WTC11 (cell line): ENCODE data around the gene KRT24. TPM values are rescaled to one million over a fixed set of nuclear protein-coding genes. Genes with fewer than 3 reads are reported as not detected.

Experiments used
- ATAC-seq: fragments of 200-7000 bp; cut with Tn5 transposase; 2 replicates; pipeline ENCODE4 v1.10.0; 2021; ENCODE audit warnings: mild to moderate bottlenecking, moderate library complexity
- CTCF ChIA-PET: fragments of 300-600 bp; sonication (Branson Sonifier 250); formaldehyde crosslinking; loops from one replicate; lab custom pipeline; 2021; ENCODE audit warnings: antibody characterized with exemption; lab: Charles Lee
- POLR2A ChIA-PET: fragments of 350-600 bp; sonication (Branson Sonifier 250); formaldehyde crosslinking; loops from one replicate; lab custom pipeline; 2021; ENCODE audit warnings: antibody characterized with exemption; lab: Charles Lee
- DNase-seq: peaks from one replicate; pipeline ENCODE4 v3.0.0; 2021; ENCODE audit warnings: low spot score
- H3K27ac Mint-ChIP-seq: 2 replicates; pipeline ENCODE4 v1.8.0; 2021; ENCODE audit warnings: mixed read lengths
- H3K27me3 Mint-ChIP-seq: 2 replicates; pipeline ENCODE4 v1.8.0; 2021; ENCODE audit warnings: low read depth, mild to moderate bottlenecking, moderate library complexity, mixed read lengths
- H3K36me3 Mint-ChIP-seq: 2 replicates; pipeline ENCODE4 v1.8.0; 2021; ENCODE audit warnings: mixed read lengths
- H3K4me1 Mint-ChIP-seq: 2 replicates; pipeline ENCODE4 v1.8.0; 2022; ENCODE audit warnings: mixed read lengths
- H3K4me3 Mint-ChIP-seq: 2 replicates; pipeline ENCODE4 v1.8.0; 2021; ENCODE audit warnings: mild to moderate bottlenecking, moderate library complexity, mixed read lengths
- H3K9me3 Mint-ChIP-seq: 2 replicates; pipeline ENCODE4 v1.8.0; 2021; ENCODE audit warnings: mixed read lengths
- CREM ChIP-seq: sonication (generic); formaldehyde crosslinking; IDR thresholded peaks from 2 replicates; pipeline ENCODE4 v1.8.1; 2022; ENCODE audit warnings: mild to moderate bottlenecking, missing genetic modification reagents, moderate library complexity
- HMGA2 ChIP-seq: fragments of 250-450 bp; sonication (Bioruptor Pico); IDR thresholded peaks from 2 replicates; pipeline ENCODE4 v1.4.0; 2021; ENCODE audit warnings: mild to moderate bottlenecking, moderate library complexity
- RELA ChIP-seq: sonication (generic); formaldehyde crosslinking; IDR thresholded peaks from 2 replicates; pipeline ENCODE4 v1.8.1; 2022; ENCODE audit warnings: missing genetic modification reagents, mild to moderate bottlenecking, borderline replicate concordance
- TP53 ChIP-seq: sonication (generic); formaldehyde crosslinking; IDR thresholded peaks from 2 replicates; pipeline ENCODE4 v1.8.1; 2023; ENCODE audit warnings: mild to moderate bottlenecking, missing genetic modification reagents
- ZNF671 ChIP-seq: fragments of 250-450 bp; sonication (Bioruptor Pico); IDR thresholded peaks from 2 replicates; pipeline ENCODE4 v1.8.0; 2021; ENCODE audit warnings: mild to moderate bottlenecking
- total RNA-seq: library from RNA; stranded (reverse); gene quantifications from 3 replicates; pipeline ENCODE4 v1.2.3, GENCODE V29; 2021
- TF ChIP-seq, protein P1 (sequence below): sonication (generic); formaldehyde crosslinking; conservative IDR thresholded peaks from 2 replicates; pipeline ENCODE4 v1.8.1; 2023; ENCODE audit warnings: mild to moderate bottlenecking, low read depth, missing genetic modification reagents, moderate library complexity
- TF ChIP-seq, protein P2 (sequence below): sonication (generic); formaldehyde crosslinking; IDR thresholded peaks from 2 replicates; pipeline ENCODE4 v1.8.0; 2022; ENCODE audit warnings: mild to moderate bottlenecking, missing genetic modification reagents
- TF ChIP-seq, protein P3 (sequence below): fragments of 200-600 bp; IDR thresholded peaks from 2 replicates; pipeline ENCODE4 v1.8.0; 2022; ENCODE audit warnings: antibody characterized with exemption
- TF ChIP-seq, protein P4 (sequence below): fragments of 250-450 bp; sonication (Bioruptor Pico); IDR thresholded peaks from 2 replicates; pipeline ENCODE4 v1.9.0; 2021; ENCODE audit warnings: mild to moderate bottlenecking, borderline replicate concordance
- TF ChIP-seq, protein P5 (sequence below): sonication (generic); formaldehyde crosslinking; IDR thresholded peaks from 2 replicates; pipeline ENCODE4 v1.8.1; 2023; ENCODE audit warnings: mild to moderate bottlenecking, missing genetic modification reagents, moderate library complexity
- TF ChIP-seq, protein P6 (sequence below): sonication (generic); formaldehyde crosslinking; IDR thresholded peaks from 2 replicates; pipeline ENCODE4 v1.8.1; 2022; ENCODE audit warnings: low read depth, missing genetic modification reagents, borderline replicate concordance
- TF ChIP-seq, protein P7 (sequence below): sonication (generic); formaldehyde crosslinking; IDR thresholded peaks from 2 replicates; pipeline ENCODE4 v1.8.0; 2023; ENCODE audit warnings: missing genetic modification reagents, mild to moderate bottlenecking, borderline replicate concordance
- TF ChIP-seq, protein P8 (sequence below): sonication (generic); formaldehyde crosslinking; IDR thresholded peaks from 2 replicates; pipeline ENCODE4 v1.8.0; 2022; ENCODE audit warnings: missing genetic modification reagents

Gene KRT24
- total RNA-seq, 1 experiment from 2014 or later, result not detected

DNA sequence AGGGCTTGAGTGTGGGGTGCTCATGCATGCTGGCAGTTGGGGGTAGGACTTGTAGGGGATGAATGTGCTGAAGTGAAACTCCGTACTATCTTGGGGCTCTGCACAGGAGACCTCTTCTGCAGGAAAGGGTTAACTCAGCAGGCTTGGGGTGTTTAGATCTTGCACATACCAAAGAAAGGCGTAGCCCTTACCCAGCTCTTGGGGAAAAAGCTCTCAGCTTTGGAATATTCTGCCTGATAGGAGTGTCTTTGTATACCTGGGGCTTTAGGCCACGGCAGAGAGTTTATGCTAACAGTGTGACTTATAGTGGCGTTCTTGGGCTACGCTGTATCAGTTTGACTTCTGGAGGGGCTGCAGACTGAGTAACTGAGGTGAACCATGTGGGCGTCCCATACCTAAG lies 30.5 kb upstream of the KRT24 start:
- Mint-ChIP-seq H3K27ac (no peak overlapping the region), H3K36me3 (0 out of 2 replicates have a peak, but pooled peaks cover 6% of the 10 kb centered on the region), H3K27me3 (peaks cover 14% of the 10 kb centered on the region), H3K4me3 (no peak overlapping the region), H3K4me1 (no peaks in the 10 kb centered on the region), H3K9me3 (peaks cover 16% of the 10 kb centered on the region)
- POLR2A ChIA-PET, result no interaction called here
- ATAC-seq (no peak), DNase-seq (no peak)
- TF ChIP-seq, protein P1, sequence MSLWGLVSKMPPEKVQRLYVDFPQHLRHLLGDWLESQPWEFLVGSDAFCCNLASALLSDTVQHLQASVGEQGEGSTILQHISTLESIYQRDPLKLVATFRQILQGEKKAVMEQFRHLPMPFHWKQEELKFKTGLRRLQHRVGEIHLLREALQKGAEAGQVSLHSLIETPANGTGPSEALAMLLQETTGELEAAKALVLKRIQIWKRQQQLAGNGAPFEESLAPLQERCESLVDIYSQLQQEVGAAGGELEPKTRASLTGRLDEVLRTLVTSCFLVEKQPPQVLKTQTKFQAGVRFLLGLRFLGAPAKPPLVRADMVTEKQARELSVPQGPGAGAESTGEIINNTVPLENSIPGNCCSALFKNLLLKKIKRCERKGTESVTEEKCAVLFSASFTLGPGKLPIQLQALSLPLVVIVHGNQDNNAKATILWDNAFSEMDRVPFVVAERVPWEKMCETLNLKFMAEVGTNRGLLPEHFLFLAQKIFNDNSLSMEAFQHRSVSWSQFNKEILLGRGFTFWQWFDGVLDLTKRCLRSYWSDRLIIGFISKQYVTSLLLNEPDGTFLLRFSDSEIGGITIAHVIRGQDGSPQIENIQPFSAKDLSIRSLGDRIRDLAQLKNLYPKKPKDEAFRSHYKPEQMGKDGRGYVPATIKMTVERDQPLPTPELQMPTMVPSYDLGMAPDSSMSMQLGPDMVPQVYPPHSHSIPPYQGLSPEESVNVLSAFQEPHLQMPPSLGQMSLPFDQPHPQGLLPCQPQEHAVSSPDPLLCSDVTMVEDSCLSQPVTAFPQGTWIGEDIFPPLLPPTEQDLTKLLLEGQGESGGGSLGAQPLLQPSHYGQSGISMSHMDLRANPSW (CRISPR knock-in tag), result no peak
- no peak for TF ChIP-seq CREM (CRISPR knock-in tag)
- TF ChIP-seq, protein P2, sequence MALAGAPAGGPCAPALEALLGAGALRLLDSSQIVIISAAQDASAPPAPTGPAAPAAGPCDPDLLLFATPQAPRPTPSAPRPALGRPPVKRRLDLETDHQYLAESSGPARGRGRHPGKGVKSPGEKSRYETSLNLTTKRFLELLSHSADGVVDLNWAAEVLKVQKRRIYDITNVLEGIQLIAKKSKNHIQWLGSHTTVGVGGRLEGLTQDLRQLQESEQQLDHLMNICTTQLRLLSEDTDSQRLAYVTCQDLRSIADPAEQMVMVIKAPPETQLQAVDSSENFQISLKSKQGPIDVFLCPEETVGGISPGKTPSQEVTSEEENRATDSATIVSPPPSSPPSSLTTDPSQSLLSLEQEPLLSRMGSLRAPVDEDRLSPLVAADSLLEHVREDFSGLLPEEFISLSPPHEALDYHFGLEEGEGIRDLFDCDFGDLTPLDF, result no peak
- TF ChIP-seq, protein P3, sequence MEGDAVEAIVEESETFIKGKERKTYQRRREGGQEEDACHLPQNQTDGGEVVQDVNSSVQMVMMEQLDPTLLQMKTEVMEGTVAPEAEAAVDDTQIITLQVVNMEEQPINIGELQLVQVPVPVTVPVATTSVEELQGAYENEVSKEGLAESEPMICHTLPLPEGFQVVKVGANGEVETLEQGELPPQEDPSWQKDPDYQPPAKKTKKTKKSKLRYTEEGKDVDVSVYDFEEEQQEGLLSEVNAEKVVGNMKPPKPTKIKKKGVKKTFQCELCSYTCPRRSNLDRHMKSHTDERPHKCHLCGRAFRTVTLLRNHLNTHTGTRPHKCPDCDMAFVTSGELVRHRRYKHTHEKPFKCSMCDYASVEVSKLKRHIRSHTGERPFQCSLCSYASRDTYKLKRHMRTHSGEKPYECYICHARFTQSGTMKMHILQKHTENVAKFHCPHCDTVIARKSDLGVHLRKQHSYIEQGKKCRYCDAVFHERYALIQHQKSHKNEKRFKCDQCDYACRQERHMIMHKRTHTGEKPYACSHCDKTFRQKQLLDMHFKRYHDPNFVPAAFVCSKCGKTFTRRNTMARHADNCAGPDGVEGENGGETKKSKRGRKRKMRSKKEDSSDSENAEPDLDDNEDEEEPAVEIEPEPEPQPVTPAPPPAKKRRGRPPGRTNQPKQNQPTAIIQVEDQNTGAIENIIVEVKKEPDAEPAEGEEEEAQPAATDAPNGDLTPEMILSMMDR, result no peak
- CTCF ChIA-PET, result interaction anchor here (1.1 kb wide), 1 partner anchor 70 kb away, joined by 4 read pairs; no protein-coding TSS in a partner anchor

DNA sequence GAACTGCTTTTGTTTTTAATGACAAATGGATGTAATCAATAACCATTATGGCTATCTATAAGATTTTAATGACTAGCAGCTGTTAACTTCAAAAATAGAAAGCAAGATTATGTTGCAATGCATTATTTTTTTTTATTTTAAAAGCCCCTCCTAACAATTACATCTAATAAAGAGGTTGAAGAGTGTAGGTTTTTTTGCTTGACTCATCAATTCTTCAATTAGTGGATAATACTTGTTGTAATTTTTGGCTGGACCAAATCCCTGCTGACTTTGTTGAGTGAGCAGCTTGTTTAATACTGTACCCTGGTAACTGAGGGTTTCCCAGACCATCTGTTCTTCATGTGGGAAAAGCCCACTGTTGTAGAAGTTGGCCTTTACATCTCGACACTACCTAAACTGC lies 27.4 kb upstream of the KRT24 start:
- DNase-seq (no peak), ATAC-seq (no peak)
- no peak overlapping the region for H3K4me3 Mint-ChIP-seq
- ChIA-PET POLR2A (no interaction called here), CTCF (interaction anchor here (1.4 kb wide), 1 partner anchor 115 kb away, joined by 4 read pairs; no protein-coding TSS in a partner anchor)
- H3K9me3 Mint-ChIP-seq, result peaks cover 16% of the 10 kb centered on the region
- H3K27ac Mint-ChIP-seq, result no peak overlapping the region
- no peaks in the 10 kb centered on the region for H3K4me1 Mint-ChIP-seq
- peaks cover 14% of the 10 kb centered on the region for H3K27me3 Mint-ChIP-seq
- H3K36me3 Mint-ChIP-seq, result 0 out of 2 replicates have a peak, but pooled peaks cover 6% of the 10 kb centered on the region
- TF ChIP-seq HMGA2 (CRISPR knock-in tag) (no peak), TP53 (no peak), RELA (CRISPR knock-in tag) (no peak), ZNF671 (CRISPR knock-in tag) (no peak)
- TF ChIP-seq, protein P4, sequence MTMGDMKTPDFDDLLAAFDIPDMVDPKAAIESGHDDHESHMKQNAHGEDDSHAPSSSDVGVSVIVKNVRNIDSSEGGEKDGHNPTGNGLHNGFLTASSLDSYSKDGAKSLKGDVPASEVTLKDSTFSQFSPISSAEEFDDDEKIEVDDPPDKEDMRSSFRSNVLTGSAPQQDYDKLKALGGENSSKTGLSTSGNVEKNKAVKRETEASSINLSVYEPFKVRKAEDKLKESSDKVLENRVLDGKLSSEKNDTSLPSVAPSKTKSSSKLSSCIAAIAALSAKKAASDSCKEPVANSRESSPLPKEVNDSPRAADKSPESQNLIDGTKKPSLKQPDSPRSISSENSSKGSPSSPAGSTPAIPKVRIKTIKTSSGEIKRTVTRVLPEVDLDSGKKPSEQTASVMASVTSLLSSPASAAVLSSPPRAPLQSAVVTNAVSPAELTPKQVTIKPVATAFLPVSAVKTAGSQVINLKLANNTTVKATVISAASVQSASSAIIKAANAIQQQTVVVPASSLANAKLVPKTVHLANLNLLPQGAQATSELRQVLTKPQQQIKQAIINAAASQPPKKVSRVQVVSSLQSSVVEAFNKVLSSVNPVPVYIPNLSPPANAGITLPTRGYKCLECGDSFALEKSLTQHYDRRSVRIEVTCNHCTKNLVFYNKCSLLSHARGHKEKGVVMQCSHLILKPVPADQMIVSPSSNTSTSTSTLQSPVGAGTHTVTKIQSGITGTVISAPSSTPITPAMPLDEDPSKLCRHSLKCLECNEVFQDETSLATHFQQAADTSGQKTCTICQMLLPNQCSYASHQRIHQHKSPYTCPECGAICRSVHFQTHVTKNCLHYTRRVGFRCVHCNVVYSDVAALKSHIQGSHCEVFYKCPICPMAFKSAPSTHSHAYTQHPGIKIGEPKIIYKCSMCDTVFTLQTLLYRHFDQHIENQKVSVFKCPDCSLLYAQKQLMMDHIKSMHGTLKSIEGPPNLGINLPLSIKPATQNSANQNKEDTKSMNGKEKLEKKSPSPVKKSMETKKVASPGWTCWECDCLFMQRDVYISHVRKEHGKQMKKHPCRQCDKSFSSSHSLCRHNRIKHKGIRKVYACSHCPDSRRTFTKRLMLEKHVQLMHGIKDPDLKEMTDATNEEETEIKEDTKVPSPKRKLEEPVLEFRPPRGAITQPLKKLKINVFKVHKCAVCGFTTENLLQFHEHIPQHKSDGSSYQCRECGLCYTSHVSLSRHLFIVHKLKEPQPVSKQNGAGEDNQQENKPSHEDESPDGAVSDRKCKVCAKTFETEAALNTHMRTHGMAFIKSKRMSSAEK (CRISPR knock-in tag), result no peak
- TF ChIP-seq, protein P5, sequence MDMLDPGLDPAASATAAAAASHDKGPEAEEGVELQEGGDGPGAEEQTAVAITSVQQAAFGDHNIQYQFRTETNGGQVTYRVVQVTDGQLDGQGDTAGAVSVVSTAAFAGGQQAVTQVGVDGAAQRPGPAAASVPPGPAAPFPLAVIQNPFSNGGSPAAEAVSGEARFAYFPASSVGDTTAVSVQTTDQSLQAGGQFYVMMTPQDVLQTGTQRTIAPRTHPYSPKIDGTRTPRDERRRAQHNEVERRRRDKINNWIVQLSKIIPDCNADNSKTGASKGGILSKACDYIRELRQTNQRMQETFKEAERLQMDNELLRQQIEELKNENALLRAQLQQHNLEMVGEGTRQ (CRISPR knock-in tag), result no peak
- TF ChIP-seq, protein P6, sequence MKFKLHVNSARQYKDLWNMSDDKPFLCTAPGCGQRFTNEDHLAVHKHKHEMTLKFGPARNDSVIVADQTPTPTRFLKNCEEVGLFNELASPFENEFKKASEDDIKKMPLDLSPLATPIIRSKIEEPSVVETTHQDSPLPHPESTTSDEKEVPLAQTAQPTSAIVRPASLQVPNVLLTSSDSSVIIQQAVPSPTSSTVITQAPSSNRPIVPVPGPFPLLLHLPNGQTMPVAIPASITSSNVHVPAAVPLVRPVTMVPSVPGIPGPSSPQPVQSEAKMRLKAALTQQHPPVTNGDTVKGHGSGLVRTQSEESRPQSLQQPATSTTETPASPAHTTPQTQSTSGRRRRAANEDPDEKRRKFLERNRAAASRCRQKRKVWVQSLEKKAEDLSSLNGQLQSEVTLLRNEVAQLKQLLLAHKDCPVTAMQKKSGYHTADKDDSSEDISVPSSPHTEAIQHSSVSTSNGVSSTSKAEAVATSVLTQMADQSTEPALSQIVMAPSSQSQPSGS (CRISPR knock-in tag), result no peak
- TF ChIP-seq, protein P7, sequence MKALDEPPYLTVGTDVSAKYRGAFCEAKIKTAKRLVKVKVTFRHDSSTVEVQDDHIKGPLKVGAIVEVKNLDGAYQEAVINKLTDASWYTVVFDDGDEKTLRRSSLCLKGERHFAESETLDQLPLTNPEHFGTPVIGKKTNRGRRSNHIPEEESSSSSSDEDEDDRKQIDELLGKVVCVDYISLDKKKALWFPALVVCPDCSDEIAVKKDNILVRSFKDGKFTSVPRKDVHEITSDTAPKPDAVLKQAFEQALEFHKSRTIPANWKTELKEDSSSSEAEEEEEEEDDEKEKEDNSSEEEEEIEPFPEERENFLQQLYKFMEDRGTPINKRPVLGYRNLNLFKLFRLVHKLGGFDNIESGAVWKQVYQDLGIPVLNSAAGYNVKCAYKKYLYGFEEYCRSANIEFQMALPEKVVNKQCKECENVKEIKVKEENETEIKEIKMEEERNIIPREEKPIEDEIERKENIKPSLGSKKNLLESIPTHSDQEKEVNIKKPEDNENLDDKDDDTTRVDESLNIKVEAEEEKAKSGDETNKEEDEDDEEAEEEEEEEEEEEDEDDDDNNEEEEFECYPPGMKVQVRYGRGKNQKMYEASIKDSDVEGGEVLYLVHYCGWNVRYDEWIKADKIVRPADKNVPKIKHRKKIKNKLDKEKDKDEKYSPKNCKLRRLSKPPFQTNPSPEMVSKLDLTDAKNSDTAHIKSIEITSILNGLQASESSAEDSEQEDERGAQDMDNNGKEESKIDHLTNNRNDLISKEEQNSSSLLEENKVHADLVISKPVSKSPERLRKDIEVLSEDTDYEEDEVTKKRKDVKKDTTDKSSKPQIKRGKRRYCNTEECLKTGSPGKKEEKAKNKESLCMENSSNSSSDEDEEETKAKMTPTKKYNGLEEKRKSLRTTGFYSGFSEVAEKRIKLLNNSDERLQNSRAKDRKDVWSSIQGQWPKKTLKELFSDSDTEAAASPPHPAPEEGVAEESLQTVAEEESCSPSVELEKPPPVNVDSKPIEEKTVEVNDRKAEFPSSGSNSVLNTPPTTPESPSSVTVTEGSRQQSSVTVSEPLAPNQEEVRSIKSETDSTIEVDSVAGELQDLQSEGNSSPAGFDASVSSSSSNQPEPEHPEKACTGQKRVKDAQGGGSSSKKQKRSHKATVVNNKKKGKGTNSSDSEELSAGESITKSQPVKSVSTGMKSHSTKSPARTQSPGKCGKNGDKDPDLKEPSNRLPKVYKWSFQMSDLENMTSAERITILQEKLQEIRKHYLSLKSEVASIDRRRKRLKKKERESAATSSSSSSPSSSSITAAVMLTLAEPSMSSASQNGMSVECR (CRISPR knock-in tag), result no peak
- TF ChIP-seq, protein P8, sequence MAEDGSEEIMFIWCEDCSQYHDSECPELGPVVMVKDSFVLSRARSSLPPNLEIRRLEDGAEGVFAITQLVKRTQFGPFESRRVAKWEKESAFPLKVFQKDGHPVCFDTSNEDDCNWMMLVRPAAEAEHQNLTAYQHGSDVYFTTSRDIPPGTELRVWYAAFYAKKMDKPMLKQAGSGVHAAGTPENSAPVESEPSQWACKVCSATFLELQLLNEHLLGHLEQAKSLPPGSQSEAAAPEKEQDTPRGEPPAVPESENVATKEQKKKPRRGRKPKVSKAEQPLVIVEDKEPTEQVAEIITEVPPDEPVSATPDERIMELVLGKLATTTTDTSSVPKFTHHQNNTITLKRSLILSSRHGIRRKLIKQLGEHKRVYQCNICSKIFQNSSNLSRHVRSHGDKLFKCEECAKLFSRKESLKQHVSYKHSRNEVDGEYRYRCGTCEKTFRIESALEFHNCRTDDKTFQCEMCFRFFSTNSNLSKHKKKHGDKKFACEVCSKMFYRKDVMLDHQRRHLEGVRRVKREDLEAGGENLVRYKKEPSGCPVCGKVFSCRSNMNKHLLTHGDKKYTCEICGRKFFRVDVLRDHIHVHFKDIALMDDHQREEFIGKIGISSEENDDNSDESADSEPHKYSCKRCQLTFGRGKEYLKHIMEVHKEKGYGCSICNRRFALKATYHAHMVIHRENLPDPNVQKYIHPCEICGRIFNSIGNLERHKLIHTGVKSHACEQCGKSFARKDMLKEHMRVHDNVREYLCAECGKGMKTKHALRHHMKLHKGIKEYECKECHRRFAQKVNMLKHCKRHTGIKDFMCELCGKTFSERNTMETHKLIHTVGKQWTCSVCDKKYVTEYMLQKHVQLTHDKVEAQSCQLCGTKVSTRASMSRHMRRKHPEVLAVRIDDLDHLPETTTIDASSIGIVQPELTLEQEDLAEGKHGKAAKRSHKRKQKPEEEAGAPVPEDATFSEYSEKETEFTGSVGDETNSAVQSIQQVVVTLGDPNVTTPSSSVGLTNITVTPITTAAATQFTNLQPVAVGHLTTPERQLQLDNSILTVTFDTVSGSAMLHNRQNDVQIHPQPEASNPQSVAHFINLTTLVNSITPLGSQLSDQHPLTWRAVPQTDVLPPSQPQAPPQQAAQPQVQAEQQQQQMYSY (CRISPR knock-in tag), result no peak
